ENCODE measurements around the gene CD22. TPM values are rescaled to one million over a fixed set of nuclear protein-coding genes. Genes with fewer than 3 reads are reported as not detected.
A peak's percentile ranks its signal among the peaks of the same experiment; 100 is the strongest.

The CD22 gene
- total and polyA plus RNA-seq, 10 of the 15 experiments (the other 5 are each of a cell fraction or from before 2014, with no cell fraction given) = 23.0 to 344 (median 181) TPM

DNA sequence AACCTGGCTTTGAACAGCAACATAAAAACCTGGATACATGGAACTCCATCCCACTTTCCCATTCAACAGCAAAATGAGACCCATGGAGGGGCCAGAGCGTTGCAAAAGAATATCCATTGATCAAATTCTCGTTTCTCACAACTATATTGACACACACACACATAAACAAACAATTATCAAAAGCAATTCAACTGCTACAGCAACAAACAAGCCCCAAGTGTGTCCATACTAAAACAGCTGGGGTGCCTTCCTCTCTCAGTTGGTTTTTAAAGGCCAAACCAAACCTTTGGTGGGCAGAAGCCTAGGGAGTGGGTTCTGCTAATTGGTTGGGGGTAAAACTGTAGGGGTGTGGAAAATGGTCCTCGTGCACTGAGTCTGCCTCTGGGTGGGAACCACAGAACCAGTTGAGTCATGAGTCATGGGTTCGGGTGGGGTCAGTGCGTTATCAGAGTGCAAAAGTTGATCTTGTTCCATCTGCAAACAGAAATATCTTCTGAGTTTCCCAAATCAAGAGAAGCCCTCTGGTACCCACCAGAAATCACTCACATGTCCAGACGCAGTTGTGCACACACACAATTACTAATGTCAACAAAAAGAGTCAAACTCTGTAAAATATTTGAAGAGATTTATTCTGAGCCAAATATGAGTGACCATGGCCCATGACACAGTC is 60.3 kb downstream of the CD22 start (continued):
- TF ChIP-seq NFIC (IDR thresholded peaks at IDR 0.05; ENCODE audit: low read depth, low read length) = no peak
- TF ChIP-seq NRF1 (conservative IDR thresholded peaks at IDR 0.05; ENCODE audit: low read depth, low read length) = no peak
- no peak for TF ChIP-seq IRF4 (IDR thresholded peaks at IDR 0.05; ENCODE audit: low read depth, low read length)
- TF ChIP-seq, protein P1, sequence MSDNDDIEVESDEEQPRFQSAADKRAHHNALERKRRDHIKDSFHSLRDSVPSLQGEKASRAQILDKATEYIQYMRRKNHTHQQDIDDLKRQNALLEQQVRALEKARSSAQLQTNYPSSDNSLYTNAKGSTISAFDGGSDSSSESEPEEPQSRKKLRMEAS (IDR thresholded peaks at IDR 0.05; ENCODE audit: low read depth, low read length) = no peak

- in situ Hi-C loops (cut with MboI) (no loop called here), intact Hi-C loops (cut with micrococcal nuclease; ENCODE audit: unreplicated experiment) (no loop called here)
- H4K20me1 ChIP-seq (ENCODE audit: control insufficient read depth, insufficient read depth) = no peaks in the 10 kb centered on the region
- FAIRE-seq = peak; percentile 72
- H3K9me3 ChIP-seq (replicated peaks; ENCODE audit: control insufficient read depth, insufficient read depth, low read length) = no peaks in the 10 kb centered on the region
- no peak overlapping the region for H3K4me2 ChIP-seq (ENCODE audit: control insufficient read depth, insufficient read depth)
- RAD21 ChIA-PET (ENCODE audit: unreplicated experiment) = no interaction called here
- no peak for ATAC-seq
- no peaks in the 10 kb centered on the region for H3K4me1 ChIP-seq (ENCODE audit: control insufficient read depth, insufficient read depth, low read length)
- POLR2A ChIA-PET = no interaction called here
- H3K27ac ChIP-seq (ENCODE audit: control insufficient read depth, insufficient read depth) = no peak overlapping the region
- H3K9ac ChIP-seq (ENCODE audit: control insufficient read depth, insufficient read depth, low read length) = no peak overlapping the region
- WGBS (ENCODE audit: insufficient coverage, insufficient replicate concordance, low lambda C conversion rate, missing lambda C conversion rate) = 24% methylated on average over 5 of the region's 5 CpGs
- no peak overlapping the region for H2AFZ ChIP-seq (ENCODE audit: control insufficient read depth, low read depth, low read length)
- BruUV-seq (replicated peaks) = no TSS peak
- DNase-seq (ENCODE audit: low read depth, low spot score) = no peak
- H3K79me2 ChIP-seq (ENCODE audit: control insufficient read depth, insufficient read depth, low read length) = no peaks in the 10 kb centered on the region
- CTCF ChIA-PET = interaction anchor here (1.4 kb wide), 1 partner anchor 15 kb away, joined by 4 read pairs; no protein-coding TSS in a partner anchor
- no peaks in the 10 kb centered on the region for H3K36me3 ChIP-seq (ENCODE audit: control insufficient read depth in 2 of 2, insufficient read depth in 2 of 2, low read length in 1 of 2)
- TF ChIP-seq RCOR1 (conservative IDR thresholded peaks at IDR 0.05; ENCODE audit: low read depth, low read length) = no peak
- TF ChIP-seq YBX1 (IDR thresholded peaks at IDR 0.05) = peak; percentile 20; the same call in 1 of the 2 replicates
- no peak for TF ChIP-seq IRF4 (IDR thresholded peaks at IDR 0.05; ENCODE audit: low read depth, low read length)
- TF ChIP-seq SPI1 (IDR thresholded peaks at IDR 0.05; ENCODE audit: borderline replicate concordance, insufficient read depth, low read depth, low read length) = no peak
- TF ChIP-seq RUNX3 (IDR thresholded peaks at IDR 0.05; ENCODE audit: low read length) = peak; percentile 42
- TF ChIP-seq HDGF (IDR thresholded peaks at IDR 0.05) = peak; percentile 89
- no peak for TF ChIP-seq BHLHE40 (IDR thresholded peaks at IDR 0.05; ENCODE audit: borderline replicate concordance in 1 of 2, low read depth in 2 of 2, low read length in 1 of 2)
- peak; percentile 64; the same call in 1 of the 2 replicates for TF ChIP-seq NBN (IDR thresholded peaks at IDR 0.05)
- TF ChIP-seq, protein P2, sequence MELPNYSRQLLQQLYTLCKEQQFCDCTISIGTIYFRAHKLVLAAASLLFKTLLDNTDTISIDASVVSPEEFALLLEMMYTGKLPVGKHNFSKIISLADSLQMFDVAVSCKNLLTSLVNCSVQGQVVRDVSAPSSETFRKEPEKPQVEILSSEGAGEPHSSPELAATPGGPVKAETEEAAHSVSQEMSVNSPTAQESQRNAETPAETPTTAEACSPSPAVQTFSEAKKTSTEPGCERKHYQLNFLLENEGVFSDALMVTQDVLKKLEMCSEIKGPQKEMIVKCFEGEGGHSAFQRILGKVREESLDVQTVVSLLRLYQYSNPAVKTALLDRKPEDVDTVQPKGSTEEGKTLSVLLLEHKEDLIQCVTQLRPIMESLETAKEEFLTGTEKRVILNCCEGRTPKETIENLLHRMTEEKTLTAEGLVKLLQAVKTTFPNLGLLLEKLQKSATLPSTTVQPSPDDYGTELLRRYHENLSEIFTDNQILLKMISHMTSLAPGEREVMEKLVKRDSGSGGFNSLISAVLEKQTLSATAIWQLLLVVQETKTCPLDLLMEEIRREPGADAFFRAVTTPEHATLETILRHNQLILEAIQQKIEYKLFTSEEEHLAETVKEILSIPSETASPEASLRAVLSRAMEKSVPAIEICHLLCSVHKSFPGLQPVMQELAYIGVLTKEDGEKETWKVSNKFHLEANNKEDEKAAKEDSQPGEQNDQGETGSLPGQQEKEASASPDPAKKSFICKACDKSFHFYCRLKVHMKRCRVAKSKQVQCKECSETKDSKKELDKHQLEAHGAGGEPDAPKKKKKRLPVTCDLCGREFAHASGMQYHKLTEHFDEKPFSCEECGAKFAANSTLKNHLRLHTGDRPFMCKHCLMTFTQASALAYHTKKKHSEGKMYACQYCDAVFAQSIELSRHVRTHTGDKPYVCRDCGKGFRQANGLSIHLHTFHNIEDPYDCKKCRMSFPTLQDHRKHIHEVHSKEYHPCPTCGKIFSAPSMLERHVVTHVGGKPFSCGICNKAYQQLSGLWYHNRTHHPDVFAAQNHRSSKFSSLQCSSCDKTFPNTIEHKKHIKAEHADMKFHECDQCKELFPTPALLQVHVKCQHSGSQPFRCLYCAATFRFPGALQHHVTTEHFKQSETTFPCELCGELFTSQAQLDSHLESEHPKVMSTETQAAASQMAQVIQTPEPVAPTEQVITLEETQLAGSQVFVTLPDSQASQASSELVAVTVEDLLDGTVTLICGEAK (IDR thresholded peaks at IDR 0.05; ENCODE audit: borderline replicate concordance) = no peak
- TF ChIP-seq HDAC6 (IDR thresholded peaks at IDR 0.05; ENCODE audit: unreplicated experiment) = no peak
- no peak overlapping the region for H3K4me3 ChIP-seq
- no peaks in the 10 kb centered on the region for H3K27me3 ChIP-seq (replicated peaks in 1 of 2; ENCODE audit: control insufficient read depth in 2 of 2, insufficient read depth in 2 of 2, low read length in 1 of 2)
- SMC1A ChIA-PET (ENCODE audit: uncharacterized antibody, unreplicated experiment) = interaction anchor here (1.7 kb wide), 1 partner anchor 10 kb away, joined by 3 read pairs; no protein-coding TSS in a partner anchor
Observed at GRCh38 chr19:35392742-35393715, 64.0 kb downstream of the CD22 start.
